SU-DHL-6 (cell line): ENCODE results near the gene NMNAT2.

ENCODE experiments used
- H2AFZ ChIP-seq: fragments of 200-600 bp; sonication (generic); 2 replicates; pipeline ENCODE4 v1.6.1; 2014; ENCODE audit warnings: low read depth, mild to moderate bottlenecking, moderate library complexity, mixed read lengths, antibody characterized with exemption, low read length; ENCODE audit not compliant: severe bottlenecking
- H3F3A ChIP-seq: fragments of 200-600 bp; shearing (Covaris generic); 2 replicates; pipeline ENCODE4 v1.6.0; 2016; ENCODE audit warnings: antibody characterized with exemption, mild to moderate bottlenecking; ENCODE audit not compliant: insufficient read depth
- H3K27ac ChIP-seq: fragments of 200-600 bp; sonication (generic); 2 replicates; pipeline ENCODE4 v1.5.1; 2016; ENCODE audit warnings: low read depth, mild to moderate bottlenecking, low read length, moderate library complexity, mixed read lengths
- H3K27me3 ChIP-seq: fragments of 200-600 bp; sonication (generic), shearing (Covaris generic); 2 replicates; pipeline ENCODE4 v1.6.0; 2014; ENCODE audit warnings: mild to moderate bottlenecking, low read length
- H3K36me3 ChIP-seq: fragments of 200-600 bp; sonication (generic); 2 replicates; pipeline ENCODE4 v1.6.1; 2014; ENCODE audit warnings: mild to moderate bottlenecking, low read length, mixed read lengths
- H3K4me2 ChIP-seq: fragments of 300-600, 200-600 bp; shearing (Covaris generic), sonication (generic); 2 replicates; pipeline ENCODE4 v1.6.0; 2014; ENCODE audit warnings: low read length, low read depth, mild to moderate bottlenecking; ENCODE audit not compliant: poor library complexity, severe bottlenecking
- H3K4me3 ChIP-seq: fragments of 200-600 bp; sonication (generic); 2 replicates; pipeline ENCODE4 v1.5.1; 2014; ENCODE audit warnings: antibody characterized with exemption, low read length, mild to moderate bottlenecking, mixed read lengths; ENCODE audit not compliant: insufficient read depth, poor library complexity, severe bottlenecking
- H3K79me2 ChIP-seq: fragments of 200-600 bp; sonication (generic); 2 replicates; pipeline ENCODE4 v1.6.1; 2014; ENCODE audit warnings: mild to moderate bottlenecking, low read length, moderate library complexity; ENCODE audit not compliant: insufficient read depth
- H3K9ac ChIP-seq: fragments of 200-600 bp; sonication (generic); 2 replicates; pipeline ENCODE4 v1.7.0; 2014; ENCODE audit warnings: mild to moderate bottlenecking, low read length
- H3K9me2 ChIP-seq: fragments of 200-600 bp; sonication (generic); replicated peaks from 2 replicates; pipeline ENCODE4 v1.6.1; 2014; ENCODE audit warnings: low read length; ENCODE audit not compliant: insufficient read depth
- H3K9me3 ChIP-seq: fragments of 200-600 bp; sonication (generic); 2 replicates; pipeline ENCODE4 v1.6.1; 2014; ENCODE audit warnings: low read length, mixed read lengths; ENCODE audit not compliant: insufficient read depth
- H4K20me1 ChIP-seq: fragments of 200-600 bp; sonication (generic); 2 replicates; pipeline ENCODE4 v1.6.1; 2014; ENCODE audit warnings: low read depth, mild to moderate bottlenecking, antibody characterized with exemption, low read length, moderate library complexity, mixed read lengths
- CTCF ChIP-seq: fragments of 200-600 bp; sonication (generic); IDR thresholded peaks from one replicate; pipeline ENCODE4 v1.5.1; 2017; ENCODE audit warnings: antibody characterized with exemption, mild to moderate bottlenecking, low read length, moderate library complexity; ENCODE audit not compliant: insufficient read depth, poor library complexity, severe bottlenecking
- EZH2phosphoT487 ChIP-seq: fragments of 200-600 bp; sonication (generic), shearing (Covaris generic); conservative IDR thresholded peaks from 2 replicates; pipeline ENCODE4 v1.6.1; 2018; ENCODE audit warnings: mild to moderate bottlenecking, antibody characterized with exemption, low read length, moderate library complexity, mixed read lengths

The NMNAT2 gene

GRCh38 chr1:183417772-183418491, at the start of gene NMNAT2:
Gene NMNAT2, minus strand, starts transcription at chr1:183418380. Its CDS starts 113 bp downstream, at chr1:183418267.
- Histone ChIP-seq H3F3A (no peaks in the 10 kb centered on the region), H3K36me3 (no peaks in the 10 kb centered on the region), H3K9ac (no peak within 1 kb of the TSS), H3K9me3 (no peaks in the 10 kb centered on the region), H3K4me3 (no peak within 1 kb of the TSS), H3K79me2 (no peaks in the 10 kb centered on the region), H3K4me2 (no peak within 1 kb of the TSS), H2AFZ (no peak within 1 kb of the TSS), H3K27ac (no peak within 1 kb of the TSS), H3K27me3 (no peaks in the 10 kb centered on the region), H4K20me1 (no peaks in the 10 kb centered on the region), H3K9me2 (no peaks in the 10 kb centered on the region)
- TF ChIP-seq CTCF (no peak), EZH2phosphoT487 (no peak)

GRCh38 chr1:183467687-183468086, 49.5 kb upstream of the NMNAT2 start:
- no peaks in the 10 kb centered on the region for H3K27me3 ChIP-seq
- no peak overlapping the region for H2AFZ ChIP-seq

GRCh38 chr1:183466781-183467180, 48.6 kb upstream of the NMNAT2 start:
- H3K9me3 ChIP-seq, result no peaks in the 10 kb centered on the region
- H3K36me3 ChIP-seq, result no peaks in the 10 kb centered on the region
- no peak for TF ChIP-seq EZH2phosphoT487
- no peak for TF ChIP-seq CTCF
- no peak overlapping the region for H3K4me2 ChIP-seq
- H4K20me1 ChIP-seq, result no peaks in the 10 kb centered on the region
- H2AFZ ChIP-seq, result no peak overlapping the region
- no peaks in the 10 kb centered on the region for H3K27me3 ChIP-seq
- no peaks in the 10 kb centered on the region for H3K9me2 ChIP-seq
- H3K9ac ChIP-seq, result no peak overlapping the region
- H3K4me3 ChIP-seq, result no peak overlapping the region
- H3K27ac ChIP-seq, result no peak overlapping the region
- H3K79me2 ChIP-seq, result no peaks in the 10 kb centered on the region
- peaks cover 13% of the 10 kb centered on the region for H3F3A ChIP-seq

More at GRCh38 chr1:183467687-183468086, 49.5 kb upstream of the NMNAT2 start:
- H4K20me1 ChIP-seq, result no peaks in the 10 kb centered on the region
- no peaks in the 10 kb centered on the region for H3K9me3 ChIP-seq
- no peaks in the 10 kb centered on the region for H3K9me2 ChIP-seq
- H3K79me2 ChIP-seq, result peaks cover 4% of the 10 kb centered on the region
- no peak for TF ChIP-seq EZH2phosphoT487
- no peak for TF ChIP-seq CTCF
- H3F3A ChIP-seq, result peaks cover 13% of the 10 kb centered on the region
- H3K27ac ChIP-seq, result no peak overlapping the region
- no peak overlapping the region for H3K4me2 ChIP-seq
- no peak overlapping the region for H3K4me3 ChIP-seq
- H3K9ac ChIP-seq, result no peak overlapping the region
- no peaks in the 10 kb centered on the region for H3K36me3 ChIP-seq
